ENCODE measurements around the gene DEPDC7.

The DEPDC7 gene

GRCh38 chr11:33017965-33018364, 2.3 kb downstream of the DEPDC7 start:
- ChIA-PET CTCF (interaction anchor here (2.3 kb wide), 1 partner anchor 14 kb away, joined by 9 read pairs; no protein-coding TSS in a partner anchor), POLR2A (no interaction called here)
- no peak for DNase-seq (ENCODE audit: extremely low spot score)
- TF ChIP-seq CTCF (IDR thresholded peaks at IDR 0.05; ENCODE audit: control extremely low read depth, extremely low read depth, low read depth, missing control alignments): no peak

- DNase-seq (ENCODE audit: extremely low spot score): no peak
- no peak for TF ChIP-seq CTCF (IDR thresholded peaks at IDR 0.05; ENCODE audit: control extremely low read depth, extremely low read depth, low read depth, missing control alignments)
- ChIA-PET POLR2A (no interaction called here), CTCF (interaction anchor here (1.5 to 5.1 kb wide), 2 partner anchors 11 to 12 kb away, joined by 4 to 28 read pairs; no protein-coding TSS in a partner anchor)
These were observed 3.2 kb downstream of the DEPDC7 start for GRCh38 chr11:33018840-33019239.

- TF ChIP-seq CTCF (IDR thresholded peaks at IDR 0.05; ENCODE audit: control extremely low read depth, extremely low read depth, low read depth, missing control alignments): no peak
- POLR2A ChIA-PET: no interaction called here
- CTCF ChIA-PET: interaction anchor here (0.9 to 5.1 kb wide), 8 partner anchors 9 to 212 kb away, joined by 3 to 28 read pairs (median 4); no protein-coding TSS in a partner anchor
- no peak for DNase-seq (ENCODE audit: extremely low spot score)
These were observed 5.8 kb downstream of the DEPDC7 start for GRCh38 chr11:33021501-33021900.

- no peak for TF ChIP-seq CTCF (IDR thresholded peaks at IDR 0.05; ENCODE audit: control extremely low read depth, extremely low read depth, low read depth, missing control alignments)
- ChIA-PET POLR2A (no interaction called here), CTCF (interaction anchor here (1.1 to 5.1 kb wide), 8 partner anchors 9 to 213 kb away, joined by 3 to 28 read pairs (median 4); no protein-coding TSS in a partner anchor)
- no peak for DNase-seq (ENCODE audit: extremely low spot score)
These were observed 6.3 kb downstream of the DEPDC7 start for GRCh38 chr11:33021937-33022336.

- no peak for TF ChIP-seq CTCF (IDR thresholded peaks at IDR 0.05; ENCODE audit: control extremely low read depth, extremely low read depth, low read depth, missing control alignments)
- no peak for DNase-seq (ENCODE audit: extremely low spot score)
- CTCF ChIA-PET: interaction anchor here (0.9 to 1.8 kb wide), 5 partner anchors 9 to 40 kb away, joined by 4 to 6 read pairs (median 5); partner anchors contain the start of gene DEPDC7
- POLR2A ChIA-PET: interaction anchor here (0.6 kb wide), 1 partner anchor 10 kb away, joined by 3 read pairs; no protein-coding TSS in a partner anchor
These were observed 9.7 kb downstream of the DEPDC7 start for GRCh38 chr11:33025339-33025722.

- no peak for DNase-seq (ENCODE audit: extremely low spot score)
- no peak for TF ChIP-seq CTCF (IDR thresholded peaks at IDR 0.05; ENCODE audit: control extremely low read depth, extremely low read depth, low read depth, missing control alignments)
- POLR2A ChIA-PET: no interaction called here
- CTCF ChIA-PET: interaction anchor here (1.0 to 1.2 kb wide), 3 partner anchors 11 to 30 kb away, joined by 3 to 4 read pairs (median 3); no protein-coding TSS in a partner anchor
These were observed 11.6 kb downstream of the DEPDC7 start for GRCh38 chr11:33027233-33027632.
